IMR-90 (cell line): ENCODE results near the gene GNA14. TPM values are rescaled to one million over a fixed set of nuclear protein-coding genes. Genes with fewer than 3 reads are reported as not detected.

Source experiments
- ATAC-seq: fragments of 200-7000 bp; cut with Tn5 transposase; 2 replicates; pipeline ENCODE4 v1.9.1; 2020; ENCODE audit warnings: low read depth, mild to moderate bottlenecking, moderate library complexity
- BruUV-seq: library from RNA; stranded (reverse); fragments of 400-500 nt; replicated peaks from 2 replicates; lab custom pipeline; 2021; lab: Mats Ljungman, UMichigan
- CTCF ChIA-PET: fragments of 300-600 bp; formaldehyde crosslinking; extraction: SDS; loops from one replicate; lab custom pipeline; 2021; ENCODE audit warnings: antibody characterized with exemption; lab: Yijun Ruan, JAX
- POLR2A ChIA-PET: fragments of 300-600 bp; sonication (Branson Sonifier 250); formaldehyde crosslinking; loops from one replicate; lab custom pipeline; 2022; ENCODE audit warnings: antibody characterized with exemption; ENCODE audit not compliant: unreplicated experiment; lab: Charles Lee
- DNase-seq: peaks from one replicate; pipeline ENCODE4 v3.0.0; 2013
- H2AFZ ChIP-seq: replicated peaks from 2 replicates; pipeline ENCODE3; 2013; ENCODE audit warnings: low read length, mild to moderate bottlenecking; ENCODE audit not compliant: poor library complexity
- H2AK5ac ChIP-seq: 2 replicates; pipeline ENCODE4 v1.6.1; 2013; ENCODE audit warnings: low read depth, low read length, inconsistent platforms
- H2AK9ac ChIP-seq: replicated peaks from 2 replicates; pipeline ENCODE3; 2013; ENCODE audit warnings: mild to moderate bottlenecking, low read depth, low read length, moderate library complexity; ENCODE audit not compliant: poor library complexity
- H2BK120ac ChIP-seq: 2 replicates; pipeline ENCODE4 v1.6.1; 2013; ENCODE audit warnings: low read depth, low read length, inconsistent platforms
- H2BK15ac ChIP-seq: 3 replicates; pipeline ENCODE4 v1.6.1; 2013; ENCODE audit warnings: low read depth, low read length, inconsistent platforms
- H2BK20ac ChIP-seq: 2 replicates; pipeline ENCODE4 v1.6.1; 2013; ENCODE audit warnings: low read depth, mild to moderate bottlenecking, inconsistent platforms, low read length, moderate library complexity
- H2BK5ac ChIP-seq: 2 replicates; pipeline ENCODE4 v1.6.1; 2013; ENCODE audit warnings: mild to moderate bottlenecking, low read depth, low read length, inconsistent platforms; ENCODE audit not compliant: poor library complexity, severe bottlenecking
- H3K14ac ChIP-seq: replicated peaks from 2 replicates; pipeline ENCODE4 v1.6.1; 2013; ENCODE audit warnings: low read depth, low read length, inconsistent platforms
- H3K18ac ChIP-seq: 2 replicates; pipeline ENCODE4 v1.6.1; 2013; ENCODE audit warnings: low read depth, low read length, control low read depth
- H3K23ac ChIP-seq: 2 replicates; pipeline ENCODE4 v1.6.1; 2013; ENCODE audit warnings: low read depth, low read length, inconsistent platforms
- H3K27ac ChIP-seq: 2 replicates; pipeline ENCODE4 v1.5.1; 2013; ENCODE audit warnings: mild to moderate bottlenecking, control low read depth, low read length; ENCODE audit not compliant: insufficient read depth
- H3K27me3 ChIP-seq: 2 replicates; pipeline ENCODE4 v1.6.1; 2013; ENCODE audit warnings: low read length; ENCODE audit not compliant: control insufficient read depth, insufficient read depth
- H3K36me3 ChIP-seq: 2 replicates; pipeline ENCODE4 v1.6.1; 2013; ENCODE audit warnings: low read length, mixed read lengths; ENCODE audit not compliant: control insufficient read depth, insufficient read depth
- H3K4ac ChIP-seq: 2 replicates; pipeline ENCODE4 v1.6.1; 2013; ENCODE audit warnings: low read depth, low read length, inconsistent platforms
- H3K4me1 ChIP-seq: 2 replicates; pipeline ENCODE4 v1.6.1; 2013; ENCODE audit warnings: low read length, mixed read lengths; ENCODE audit not compliant: control insufficient read depth, insufficient read depth
- H3K4me2 ChIP-seq: 2 replicates; pipeline ENCODE4 v1.6.1; 2013; ENCODE audit warnings: low read depth, mild to moderate bottlenecking, control low read depth, low read length, moderate library complexity
- H3K4me3 ChIP-seq: 2 replicates; pipeline ENCODE4 v1.5.1; 2013; ENCODE audit warnings: low read depth, mild to moderate bottlenecking, control low read depth, low read length, moderate library complexity; ENCODE audit not compliant: insufficient read depth
- H3K56ac ChIP-seq: 2 replicates; pipeline ENCODE4 v1.6.1; 2013; ENCODE audit warnings: low read length, inconsistent platforms; ENCODE audit not compliant: insufficient read depth; ENCODE audit errors: extremely low read depth
- H3K79me1 ChIP-seq, 2 experiments: 2 replicates each; pipeline ENCODE4 v1.6.1; 2013; ENCODE audit warnings: low read length in 2 of 2, inconsistent platforms in 1 of 2, low read depth in 1 of 2
- H3K9ac ChIP-seq: 2 replicates; pipeline ENCODE4 v1.6.1; 2013; ENCODE audit warnings: low read depth, low read length, control low read depth
- H3K9me1 ChIP-seq: 2 replicates; pipeline ENCODE4 v1.6.1; 2013; ENCODE audit warnings: low read length, inconsistent platforms; ENCODE audit not compliant: insufficient read depth
- H3K9me3 ChIP-seq: 2 replicates; pipeline ENCODE4 v1.6.1; 2013; ENCODE audit warnings: low read length; ENCODE audit not compliant: control insufficient read depth, insufficient read depth
- H4K20me1 ChIP-seq: 2 replicates; pipeline ENCODE4 v1.6.1; 2013; ENCODE audit warnings: low read length, inconsistent platforms; ENCODE audit not compliant: insufficient read depth
- H4K5ac ChIP-seq: 2 replicates; pipeline ENCODE4 v1.6.1; 2013; ENCODE audit warnings: mild to moderate bottlenecking, low read depth, low read length, control low read depth
- H4K8ac ChIP-seq, 2 experiments: 2 replicates each; pipeline ENCODE4 v1.6.1; 2013; ENCODE audit warnings: low read depth in 2 of 2, low read length in 2 of 2, control low read depth in 1 of 2, inconsistent platforms in 1 of 2
- H4K91ac ChIP-seq: 2 replicates; pipeline ENCODE4 v1.6.1; 2013; ENCODE audit warnings: low read depth, low read length, inconsistent platforms; ENCODE audit not compliant: insufficient read depth
- BHLHE40 ChIP-seq: fragments of 150-350 bp; IDR thresholded peaks from 2 replicates; pipeline ENCODE4 v1.6.1; 2016; ENCODE audit warnings: mild to moderate bottlenecking, low read depth, low read length
- CEBPB ChIP-seq: IDR thresholded peaks from 2 replicates; pipeline ENCODE4 v1.6.1; 2012; ENCODE audit warnings: low read depth, low read length, improper control_type of control experiment
- CHD1 ChIP-seq: IDR thresholded peaks from 2 replicates; pipeline ENCODE4 v1.6.1; 2012; ENCODE audit warnings: low read depth, low read length, improper control_type of control experiment
- FOS ChIP-seq: fragments of 150-350 bp; IDR thresholded peaks from 2 replicates; pipeline ENCODE4 v1.6.1; 2016; ENCODE audit warnings: low read depth, low read length
- MAFK ChIP-seq: IDR thresholded peaks from 2 replicates; pipeline ENCODE4 v1.6.1; 2012; ENCODE audit warnings: low read depth, low read length, improper control_type of control experiment
- MAZ ChIP-seq: IDR thresholded peaks from 2 replicates; pipeline ENCODE4 v1.6.1; 2012; ENCODE audit warnings: low read depth, mild to moderate bottlenecking, low read length, improper control_type of control experiment, moderate library complexity, borderline replicate concordance
- MXI1 ChIP-seq: IDR thresholded peaks from 2 replicates; pipeline ENCODE4 v1.6.1; 2012; ENCODE audit warnings: low read depth, mild to moderate bottlenecking, low read length, moderate library complexity, borderline replicate concordance
- NFE2L2 ChIP-seq: fragments of 150-350 bp; IDR thresholded peaks from 2 replicates; pipeline ENCODE4 v1.6.1; 2016; ENCODE audit warnings: low read depth, mild to moderate bottlenecking, low read length
- POLR2A ChIP-seq: IDR thresholded peaks from 2 replicates; pipeline ENCODE4 v1.6.1; 2012; ENCODE audit warnings: mild to moderate bottlenecking, low read depth, low read length
- RAD21 ChIP-seq: IDR thresholded peaks from 2 replicates; pipeline ENCODE4 v1.6.1; 2012; ENCODE audit warnings: low read length, improper control_type of control experiment
- RCOR1 ChIP-seq: IDR thresholded peaks from 2 replicates; pipeline ENCODE4 v1.6.1; 2012; ENCODE audit warnings: mild to moderate bottlenecking, low read length, improper control_type of control experiment; ENCODE audit not compliant: insufficient replicate concordance
- RFX5 ChIP-seq: IDR thresholded peaks from 2 replicates; pipeline ENCODE4 v1.8.0; 2012; ENCODE audit warnings: low read depth, mild to moderate bottlenecking, low read length, moderate library complexity
- SMC3 ChIP-seq: fragments of 150-350 bp; IDR thresholded peaks from 2 replicates; pipeline ENCODE4 v1.6.1; 2016; ENCODE audit warnings: low read depth, mild to moderate bottlenecking, antibody characterized with exemption, low read length, moderate library complexity
- WGBS, 2 experiments: methylation state at CpG; one replicate each; pipeline versions ENCODE4 v1.1.5 to v1.1.7; 2013; ENCODE audit warnings: missing lambda C conversion rate in 2 of 2; ENCODE audit not compliant: insufficient read length in 1 of 2; ENCODE audit errors: extremely low coverage in 2 of 2; 5-methylcytosine and 5-hydroxymethylcytosine counted together
- dilution Hi-C: fragments of 300-500 bp; cut with HindIII; formaldehyde crosslinking; loops from one replicate; pipeline ENCODE4 v1.14.3; 2018; ENCODE audit warnings: low sequenced_read_pairs; ENCODE audit not compliant: unreplicated experiment
- in situ Hi-C: fragments of 300-500 bp; cut with MboI; formaldehyde crosslinking; loops from 3 replicates; pipeline ENCODE4 v1.14.3; 2019; ENCODE audit warnings: low sequenced_read_pairs, inconsistent platforms, mixed read lengths
- intact Hi-C: fragments of 100-400 bp; cut with micrococcal nuclease; formaldehyde crosslinking; loops from 2 replicates; pipeline ENCODE4 v1.10.0; 2022
- polyA plus RNA-seq, 3 experiments: library from polyadenylated mRNA; depleted of rRNA; stranded (reverse); fragments of >200 nt; gene quantifications; 2 replicates each; pipeline ENCODE4 v1.2.3, GENCODE V29; 2012; ENCODE audit warnings: low replicate concordance in 1 of 3
- total RNA-seq: library from RNA; depleted of rRNA; stranded (reverse); fragments of >200 nt; gene quantifications from 2 replicates; pipeline ENCODE4 v1.2.3, GENCODE V29; 2012
- TF ChIP-seq, protein P1 (sequence below): fragments of 150-350 bp; IDR thresholded peaks from 2 replicates; pipeline ENCODE4 v1.6.1; 2017; ENCODE audit warnings: mild to moderate bottlenecking, antibody characterized with exemption, low read length, low read depth
- TF ChIP-seq, protein P2 (sequence below): conservative IDR thresholded peaks from 2 replicates; pipeline ENCODE4 v1.5.1; 2012; ENCODE audit warnings: mild to moderate bottlenecking, low read depth, low read length, improper control_type of control experiment
- TF ChIP-seq, protein P3 (sequence below): fragments of 150-350 bp; IDR thresholded peaks from 2 replicates; pipeline ENCODE4 v1.6.1; 2016; ENCODE audit warnings: low read depth, mild to moderate bottlenecking, low read length, moderate library complexity, borderline replicate concordance

GNA14 gene
- total and polyA plus RNA-seq, 2 of the 4 experiments (the other 2 are of a cell fraction) = under 0.01 to 0.03 TPM

DNA sequence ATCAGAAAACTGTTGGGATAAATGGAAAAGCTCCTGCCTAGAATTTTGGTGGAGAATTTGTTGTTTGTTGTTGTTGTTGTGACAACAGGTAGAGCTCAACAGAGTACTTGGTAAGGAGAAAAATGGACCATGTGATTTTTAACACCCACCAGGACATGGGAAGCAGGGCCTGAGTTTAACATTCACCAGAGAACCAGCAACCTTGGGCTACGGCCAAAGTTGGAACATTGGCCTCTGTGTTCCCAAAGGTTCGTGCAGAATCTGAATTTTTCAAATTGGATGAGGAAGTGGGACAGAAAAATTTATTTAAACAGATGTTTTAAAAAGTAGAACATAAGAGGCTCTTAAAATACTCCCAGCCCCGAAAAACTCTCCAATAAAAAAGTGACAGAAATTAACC lies 127.0 kb downstream of the GNA14 start:
- Histone ChIP-seq H3K4me3 (no peak overlapping the region), H3K4me1 (no peaks in the 10 kb centered on the region), H2BK5ac (no peak overlapping the region), H2BK120ac (no peak overlapping the region), H3K4ac (no peak overlapping the region), H3K14ac (no peak overlapping the region), H3K9ac (no peak overlapping the region), H4K20me1 (no peaks in the 10 kb centered on the region), H3K36me3 (no peaks in the 10 kb centered on the region), H3K9me3 (no peaks in the 10 kb centered on the region), H3K79me1 (no peaks in the 10 kb centered on the region), H2BK20ac (no peak overlapping the region), H3K18ac (no peak overlapping the region), H3K27me3 (no peaks in the 10 kb centered on the region), H2BK15ac (no peak overlapping the region), H3K27ac (no peak overlapping the region), H4K8ac (no peak overlapping the region), H3K4me2 (no peak overlapping the region), H3K56ac (no peak overlapping the region), H3K23ac (no peak overlapping the region), H2AK9ac (no peak overlapping the region), H4K91ac (no peak overlapping the region), H4K5ac (no peak overlapping the region), H2AK5ac (no peak overlapping the region), H3K9me1 (no peaks in the 10 kb centered on the region), H2AFZ (no peak overlapping the region)
- ChIA-PET POLR2A (no interaction called here), CTCF (no interaction called here)
- intact Hi-C loops (no loop called here), in situ Hi-C loops (no loop called here), dilution Hi-C loops (no loop called here)
- no TSS peak for BruUV-seq
- no peak for ATAC-seq
- WGBS, 2 experiments = no CpG with 5 or more reads among the region's 3 CpGs
- TF ChIP-seq, protein P1, sequence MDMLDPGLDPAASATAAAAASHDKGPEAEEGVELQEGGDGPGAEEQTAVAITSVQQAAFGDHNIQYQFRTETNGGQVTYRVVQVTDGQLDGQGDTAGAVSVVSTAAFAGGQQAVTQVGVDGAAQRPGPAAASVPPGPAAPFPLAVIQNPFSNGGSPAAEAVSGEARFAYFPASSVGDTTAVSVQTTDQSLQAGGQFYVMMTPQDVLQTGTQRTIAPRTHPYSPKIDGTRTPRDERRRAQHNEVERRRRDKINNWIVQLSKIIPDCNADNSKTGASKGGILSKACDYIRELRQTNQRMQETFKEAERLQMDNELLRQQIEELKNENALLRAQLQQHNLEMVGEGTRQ = no peak
- no peak for TF ChIP-seq SMC3
- TF ChIP-seq, protein P2, sequence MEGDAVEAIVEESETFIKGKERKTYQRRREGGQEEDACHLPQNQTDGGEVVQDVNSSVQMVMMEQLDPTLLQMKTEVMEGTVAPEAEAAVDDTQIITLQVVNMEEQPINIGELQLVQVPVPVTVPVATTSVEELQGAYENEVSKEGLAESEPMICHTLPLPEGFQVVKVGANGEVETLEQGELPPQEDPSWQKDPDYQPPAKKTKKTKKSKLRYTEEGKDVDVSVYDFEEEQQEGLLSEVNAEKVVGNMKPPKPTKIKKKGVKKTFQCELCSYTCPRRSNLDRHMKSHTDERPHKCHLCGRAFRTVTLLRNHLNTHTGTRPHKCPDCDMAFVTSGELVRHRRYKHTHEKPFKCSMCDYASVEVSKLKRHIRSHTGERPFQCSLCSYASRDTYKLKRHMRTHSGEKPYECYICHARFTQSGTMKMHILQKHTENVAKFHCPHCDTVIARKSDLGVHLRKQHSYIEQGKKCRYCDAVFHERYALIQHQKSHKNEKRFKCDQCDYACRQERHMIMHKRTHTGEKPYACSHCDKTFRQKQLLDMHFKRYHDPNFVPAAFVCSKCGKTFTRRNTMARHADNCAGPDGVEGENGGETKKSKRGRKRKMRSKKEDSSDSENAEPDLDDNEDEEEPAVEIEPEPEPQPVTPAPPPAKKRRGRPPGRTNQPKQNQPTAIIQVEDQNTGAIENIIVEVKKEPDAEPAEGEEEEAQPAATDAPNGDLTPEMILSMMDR = no peak
- no peak for TF ChIP-seq CHD1
- no peak for TF ChIP-seq MXI1
- no peak for TF ChIP-seq FOS
- no peak for TF ChIP-seq NFE2L2
- no peak for TF ChIP-seq CEBPB
- TF ChIP-seq RCOR1 = no peak
- TF ChIP-seq RAD21 = no peak
- TF ChIP-seq RFX5 = no peak
- TF ChIP-seq, protein P3, sequence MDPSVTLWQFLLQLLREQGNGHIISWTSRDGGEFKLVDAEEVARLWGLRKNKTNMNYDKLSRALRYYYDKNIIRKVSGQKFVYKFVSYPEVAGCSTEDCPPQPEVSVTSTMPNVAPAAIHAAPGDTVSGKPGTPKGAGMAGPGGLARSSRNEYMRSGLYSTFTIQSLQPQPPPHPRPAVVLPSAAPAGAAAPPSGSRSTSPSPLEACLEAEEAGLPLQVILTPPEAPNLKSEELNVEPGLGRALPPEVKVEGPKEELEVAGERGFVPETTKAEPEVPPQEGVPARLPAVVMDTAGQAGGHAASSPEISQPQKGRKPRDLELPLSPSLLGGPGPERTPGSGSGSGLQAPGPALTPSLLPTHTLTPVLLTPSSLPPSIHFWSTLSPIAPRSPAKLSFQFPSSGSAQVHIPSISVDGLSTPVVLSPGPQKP = no peak
- TF ChIP-seq POLR2A = no peak
- no peak for TF ChIP-seq MAFK
- no peak for TF ChIP-seq BHLHE40
- TF ChIP-seq MAZ = no peak
- DNase-seq = no peak
